NCI-H2227 (cell line): ENCODE results near the gene SCG5.
"Not testable (repeated sequence)": the region's sequence is repeated elsewhere in the genome, so short reads cannot be mapped to it uniquely, and the experiment has no call there.

ENCODE experiments used
- DNase-seq: peaks from one replicate; lab custom pipeline; 2025; ENCODE audit not compliant: unreplicated experiment; lab: John Stamatoyannopoulos, UW

The SCG5 gene

DNA sequence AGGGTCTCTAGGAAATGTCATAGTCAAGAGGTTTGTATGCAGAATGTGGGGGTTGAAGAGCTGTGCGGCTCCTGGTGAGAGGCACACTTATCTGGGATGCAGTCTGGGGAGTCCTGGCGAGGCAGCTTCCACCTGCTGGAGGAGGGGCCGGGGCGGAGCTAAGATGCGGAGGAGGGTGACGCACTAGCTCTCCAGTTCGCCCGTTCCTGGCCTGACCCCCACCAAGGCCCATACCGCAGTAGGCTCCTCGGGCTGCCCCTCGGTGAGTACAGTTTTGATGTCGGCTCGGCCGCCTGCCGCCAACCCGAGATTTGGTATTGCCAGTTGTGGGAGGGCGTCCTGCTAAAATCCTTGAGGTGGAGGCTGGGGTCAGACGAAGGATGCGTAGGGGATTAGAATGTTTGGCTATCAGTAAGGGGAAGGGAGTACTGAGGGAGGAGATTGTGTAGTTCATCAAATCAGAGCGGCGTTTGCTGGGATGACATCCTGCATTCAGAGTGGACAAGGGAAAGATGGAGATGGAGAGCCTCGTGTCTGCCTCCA, at the start of gene SCG5:
SCG5 (plus strand) TSS at position 194 of the 543 bp plus-strand sequence. CDS start 1,883 bp downstream, outside the sequence.
- peak; percentile 82 for DNase-seq

GRCh38 chr15:32593151-32593550, 48.4 kb upstream of the SCG5 start, which contains the start of gene GOLGA8N:
Gene GOLGA8N, plus strand, starts transcription at chr15:32593456.
- not testable (repeated sequence) for DNase-seq

GRCh38 chr15:32609518-32609917, 32.0 kb upstream of the SCG5 start:
- not testable (repeated sequence) for DNase-seq

- DNase-seq: not testable (repeated sequence)
Measured at GRCh38 chr15:32610719-32611118, 30.8 kb upstream of the SCG5 start.

DNA sequence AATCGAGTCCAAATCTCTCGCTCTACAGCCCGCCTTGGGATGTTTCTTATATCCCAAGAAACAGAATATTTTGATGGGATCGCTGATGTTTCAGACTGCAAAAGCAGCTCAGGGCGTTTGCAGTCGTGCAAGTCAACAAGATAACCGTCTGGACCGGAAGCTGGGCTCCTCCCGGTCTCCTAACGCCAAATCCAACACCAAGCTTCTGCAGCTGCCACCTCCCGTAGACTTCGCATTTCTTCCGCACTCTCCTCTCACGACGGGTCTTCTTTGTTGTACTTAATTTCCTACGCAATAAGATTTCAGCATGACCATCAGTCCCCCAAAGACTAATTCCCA, 26.8 kb upstream of the SCG5 start:
- DNase-seq: not testable (repeated sequence)

DNA sequence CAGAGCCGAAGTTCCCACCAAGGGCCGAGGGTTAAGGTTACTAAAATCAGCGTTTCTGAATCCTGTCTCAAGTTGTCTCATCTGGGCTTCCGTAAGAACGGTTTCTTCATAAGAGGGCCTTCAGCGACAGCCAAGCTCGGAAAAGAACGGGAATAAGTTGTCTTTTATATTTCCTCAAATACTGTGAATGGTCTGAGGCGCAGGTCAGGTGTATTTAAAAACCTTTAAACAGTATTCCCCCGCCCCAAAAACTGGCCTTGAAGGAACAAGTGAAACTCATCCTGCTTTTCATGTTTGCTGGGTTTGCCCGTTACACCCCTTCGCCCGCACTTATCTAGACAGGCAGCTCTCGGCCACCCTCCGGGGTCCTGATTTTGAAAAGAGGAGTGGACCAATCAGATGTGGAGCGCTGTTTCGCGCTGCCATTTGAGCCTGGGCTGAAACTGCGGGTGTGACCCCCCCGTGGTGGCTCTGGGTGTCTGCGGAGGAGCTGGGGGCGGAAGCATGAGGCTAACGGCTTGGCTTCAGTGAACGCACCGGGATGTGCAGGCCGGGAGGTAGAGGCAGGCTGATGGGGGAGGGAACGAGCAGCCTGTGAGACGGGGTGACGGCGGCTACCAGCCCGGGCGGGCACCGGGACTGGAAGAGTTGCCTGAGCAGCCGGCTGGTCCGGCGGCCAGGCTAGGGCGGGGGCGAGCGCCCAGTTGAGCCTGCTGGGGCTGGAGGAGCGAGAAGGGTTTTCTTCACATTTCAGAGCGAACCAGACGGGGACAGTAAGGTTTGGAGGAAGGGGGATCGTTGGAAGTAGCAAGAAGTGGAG, 26.2 kb upstream of the SCG5 start, which contains the start of gene ARHGAP11A:
ARHGAP11A (plus strand) TSS at position 454 of the 820 bp plus-strand sequence. CDS start 708 bp downstream, outside the sequence.
- DNase-seq: not testable (repeated sequence)

DNA sequence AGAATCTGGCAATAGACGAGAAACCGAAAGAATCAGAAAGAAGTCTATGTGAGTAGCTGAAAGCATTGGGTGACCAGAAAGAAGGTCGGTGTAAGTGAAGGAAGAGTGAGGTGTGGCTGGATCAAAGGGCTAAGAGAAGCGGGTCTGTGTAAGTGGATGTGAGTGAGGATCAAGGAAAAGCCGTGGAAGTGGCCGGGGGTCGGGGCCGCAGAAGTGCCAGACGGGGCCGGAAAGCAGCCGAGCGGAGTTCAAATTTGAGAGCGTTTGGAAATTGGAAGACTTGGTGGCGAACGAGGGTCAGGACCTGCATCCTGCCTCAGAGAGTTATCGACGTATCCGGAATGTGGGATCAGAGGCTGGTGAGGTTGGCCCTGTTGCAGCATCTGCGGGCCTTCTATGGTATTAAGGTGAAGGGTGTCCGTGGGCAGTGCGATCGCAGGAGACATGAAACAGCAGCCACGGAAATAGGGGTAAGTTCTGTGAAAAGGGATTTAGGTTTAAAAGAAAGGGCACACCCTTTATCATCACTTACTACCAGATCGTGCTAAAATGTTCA, 25.6 kb upstream of the SCG5 start:
- not testable (repeated sequence) for DNase-seq

- no peak for DNase-seq
Measured at GRCh38 chr15:32636410-32636809, 5.1 kb upstream of the SCG5 start.

DNA sequence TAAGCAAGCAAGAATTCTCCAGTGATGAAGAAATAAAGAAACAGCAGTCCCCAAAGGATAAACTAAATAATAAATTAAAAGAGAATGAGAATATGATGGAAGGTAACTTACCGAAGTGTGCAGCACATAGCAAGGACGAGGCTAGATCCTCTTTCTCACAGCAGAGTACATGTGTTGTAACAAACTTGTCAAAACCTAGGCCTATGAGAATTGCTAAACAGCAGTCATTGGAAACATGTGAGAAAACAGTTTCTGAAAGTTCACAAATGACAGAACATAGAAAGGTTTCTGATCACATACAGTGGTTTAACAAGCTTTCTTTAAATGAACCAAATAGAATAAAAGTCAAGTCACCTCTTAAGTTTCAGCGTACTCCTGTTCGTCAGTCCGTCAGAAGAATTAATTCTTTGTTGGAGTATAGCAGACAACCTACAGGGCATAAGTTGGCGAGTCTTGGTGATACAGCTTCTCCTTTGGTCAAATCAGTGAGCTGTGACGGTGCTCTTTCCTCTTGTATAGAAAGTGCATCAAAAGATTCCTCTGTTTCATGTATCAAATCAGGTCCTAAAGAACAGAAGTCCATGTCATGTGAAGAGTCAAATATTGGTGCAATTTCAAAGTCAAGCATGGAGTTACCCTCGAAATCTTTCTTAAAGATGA, 4.5 kb upstream of the SCG5 start:
- DNase-seq: no peak

DNA sequence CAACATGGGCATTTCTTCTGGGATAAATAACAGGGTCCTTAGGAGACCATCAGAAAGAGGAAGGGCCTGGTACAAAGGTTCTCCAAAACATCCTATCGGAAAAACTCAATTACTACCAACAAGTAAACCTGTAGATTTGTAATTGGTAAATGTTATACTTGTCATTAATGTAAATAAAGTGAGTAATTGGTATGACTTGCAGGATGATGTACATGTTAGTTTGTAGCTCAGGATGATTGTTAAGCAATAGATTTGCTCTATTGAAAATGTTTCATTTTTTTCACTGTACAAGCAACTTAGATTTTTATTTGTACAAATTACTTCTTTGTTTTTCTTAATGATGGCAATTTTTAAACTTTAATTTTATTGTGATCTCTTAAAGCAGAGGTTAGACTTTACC, 3.8 kb upstream of the SCG5 start:
- no peak for DNase-seq

DNA sequence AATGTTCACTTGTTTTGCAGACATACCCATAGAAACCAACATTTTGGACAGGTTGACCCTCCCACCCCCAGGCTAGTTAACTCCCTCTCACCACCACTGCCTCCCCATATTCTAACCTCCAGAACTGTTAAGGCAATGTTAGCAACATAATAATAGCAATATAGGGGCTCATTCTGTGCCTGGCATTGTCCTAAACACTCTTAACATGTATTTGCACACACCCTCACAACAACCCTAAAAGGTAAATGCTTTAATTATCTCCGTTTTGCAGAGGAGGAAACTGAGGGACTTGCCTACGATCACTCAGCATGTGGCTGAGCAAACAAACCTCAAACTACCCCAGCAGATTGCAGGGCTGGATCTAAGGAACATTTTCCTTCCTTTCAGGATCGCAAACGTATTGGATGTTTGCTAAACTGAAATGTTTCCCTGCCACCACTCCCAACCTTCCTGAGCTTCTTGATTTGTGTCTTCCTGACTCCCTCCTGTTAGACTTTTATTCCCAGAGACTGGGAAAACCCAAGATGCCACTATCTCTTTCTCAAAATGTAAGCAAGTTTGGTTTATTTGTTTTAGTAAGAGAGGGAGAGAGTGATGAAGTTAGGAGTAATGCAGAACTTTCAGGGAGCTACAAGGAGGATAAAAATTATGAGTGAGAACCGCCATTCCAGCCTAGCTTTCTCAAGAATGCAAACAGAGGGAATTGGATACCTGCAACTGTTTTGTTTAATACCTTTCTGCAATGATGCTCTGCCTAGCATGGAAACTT, 1.3 kb downstream of the SCG5 start:
- DNase-seq: peak; percentile 71

DNA sequence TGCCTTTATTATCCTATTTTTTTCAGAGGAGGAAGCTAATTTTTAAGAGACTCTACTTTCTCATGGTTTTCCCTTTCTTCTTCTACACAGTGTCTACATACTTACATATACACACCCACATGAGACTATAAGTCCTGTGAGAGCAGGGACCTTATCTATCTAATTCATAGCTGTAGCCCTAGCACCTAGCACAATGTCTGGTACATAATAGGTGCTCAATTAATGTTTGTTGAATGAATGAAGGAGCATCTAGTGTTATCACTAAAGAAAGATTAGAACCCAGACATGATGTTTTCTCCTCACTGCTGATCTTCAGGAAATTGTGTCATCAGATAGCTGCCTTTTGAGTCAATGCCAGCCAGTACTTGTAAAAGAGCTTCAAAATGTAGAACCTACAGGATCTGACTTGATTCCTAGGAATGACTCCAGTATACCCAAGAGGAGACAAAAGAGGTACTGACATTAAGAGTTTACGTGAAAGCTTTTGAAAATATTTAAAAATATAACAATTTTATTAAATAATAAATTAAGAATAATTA, 2.5 kb downstream of the SCG5 start:
- DNase-seq: no peak

- DNase-seq: peak; percentile 88
Measured at GRCh38 chr15:32646291-32646690, 4.8 kb downstream of the SCG5 start.

DNA sequence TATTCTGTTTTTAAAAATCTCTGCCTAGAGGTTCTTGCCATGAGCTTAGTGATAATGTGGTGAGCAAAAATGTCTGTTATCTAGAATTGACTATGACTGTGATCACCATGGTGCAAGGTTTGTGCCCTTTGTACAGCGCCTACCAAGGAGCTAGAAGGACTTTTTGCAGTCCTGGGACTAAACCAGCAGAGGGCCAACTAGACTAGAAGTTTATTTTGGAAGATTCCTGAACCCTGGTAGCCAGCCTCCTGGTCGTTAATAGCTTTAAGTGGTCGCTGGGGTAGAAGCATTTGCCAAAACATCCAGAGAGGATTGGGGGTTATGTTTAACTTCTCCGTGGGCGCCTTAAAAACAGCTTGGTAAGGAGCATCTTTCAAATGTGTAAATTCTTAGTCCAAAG, 7.8 kb downstream of the SCG5 start:
- no peak for DNase-seq

GRCh38 chr15:32651229-32651837, 9.8 kb downstream of the SCG5 start:
- DNase-seq: peak; percentile 58

DNA sequence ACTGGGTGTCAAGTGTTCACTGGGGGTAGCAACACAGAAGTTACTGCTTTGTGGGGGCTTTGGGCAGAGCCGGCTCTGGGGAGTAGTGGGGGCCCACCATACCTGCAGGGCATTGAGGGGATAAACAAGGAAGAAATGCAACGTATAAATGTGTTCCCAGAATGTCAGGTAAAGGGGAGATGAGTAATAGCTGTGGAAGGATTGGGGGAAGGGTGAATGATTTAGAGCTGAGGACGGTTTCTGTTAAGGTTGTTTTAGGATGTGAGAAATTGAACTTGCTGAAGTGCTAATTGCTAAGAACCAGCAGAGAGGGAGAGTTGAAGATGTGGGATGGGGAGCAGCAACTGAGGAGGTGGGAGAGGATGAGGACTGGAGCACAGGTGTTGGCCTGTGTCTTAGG, 10.7 kb downstream of the SCG5 start:
- no peak for DNase-seq

DNA sequence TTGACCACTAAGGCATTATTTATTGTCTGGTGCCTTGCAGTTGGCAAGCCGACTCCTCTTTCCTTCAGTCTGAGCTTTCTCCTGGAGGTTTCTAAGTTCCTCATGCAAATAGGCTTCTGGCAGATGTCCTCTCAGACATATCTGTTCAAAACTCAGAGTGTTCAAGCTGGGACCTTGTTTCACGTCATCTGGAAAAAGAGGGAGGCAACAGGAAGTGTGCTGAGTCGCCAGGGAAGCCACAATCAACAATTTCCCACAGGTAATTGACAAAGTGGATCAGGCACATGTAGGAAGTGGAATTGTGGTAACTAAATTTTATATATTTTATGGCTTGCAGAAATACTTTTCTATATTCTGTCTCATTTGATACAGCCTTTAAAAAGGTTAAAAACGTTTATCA, 14.6 kb downstream of the SCG5 start:
- DNase-seq: no peak

- no peak for DNase-seq
Measured at GRCh38 chr15:32656496-32656895, 15.0 kb downstream of the SCG5 start.

DNA sequence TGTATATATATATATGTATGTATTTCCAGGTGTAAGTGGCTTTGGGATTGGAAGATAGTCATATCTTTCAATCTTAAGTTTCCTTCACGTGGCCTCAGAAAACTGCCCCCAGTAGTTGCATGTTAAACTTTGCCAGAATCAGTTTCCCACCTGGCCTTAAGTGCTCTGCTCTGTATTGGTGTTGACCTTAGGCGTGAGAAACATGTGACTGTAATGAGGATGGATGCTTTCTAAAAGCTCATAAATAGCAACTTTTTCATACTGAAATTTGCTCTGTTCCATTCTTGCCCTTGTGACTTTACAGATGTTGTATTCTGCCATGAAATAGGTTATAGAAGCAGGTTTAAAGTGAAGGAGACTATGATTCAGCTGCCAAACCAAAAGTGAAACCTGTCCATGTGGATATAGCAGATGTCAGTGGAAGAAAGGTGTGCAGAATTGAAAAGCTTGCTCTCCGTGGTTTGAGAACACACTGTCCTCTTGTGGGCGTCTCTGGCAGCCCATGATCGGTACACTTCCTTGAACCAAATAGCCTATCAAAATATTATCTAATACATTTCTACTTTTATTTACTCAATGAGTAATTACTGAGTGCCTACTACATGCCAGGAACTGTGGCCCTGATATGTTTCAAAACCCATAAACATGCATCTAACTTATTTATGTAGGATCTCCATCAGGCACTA, 15.8 kb downstream of the SCG5 start:
- no peak for DNase-seq

- DNase-seq: no peak
Measured at GRCh38 chr15:32657941-32658340, 16.4 kb downstream of the SCG5 start.
